Bone marrow (tissue), 2 donors: ENCODE results near the gene RABEP1.

Source experiments
- DNase-seq, 2 donors: peaks; one replicate each; lab custom pipeline; 2025; lab: John Stamatoyannopoulos, UW

The RABEP1 gene

DNA sequence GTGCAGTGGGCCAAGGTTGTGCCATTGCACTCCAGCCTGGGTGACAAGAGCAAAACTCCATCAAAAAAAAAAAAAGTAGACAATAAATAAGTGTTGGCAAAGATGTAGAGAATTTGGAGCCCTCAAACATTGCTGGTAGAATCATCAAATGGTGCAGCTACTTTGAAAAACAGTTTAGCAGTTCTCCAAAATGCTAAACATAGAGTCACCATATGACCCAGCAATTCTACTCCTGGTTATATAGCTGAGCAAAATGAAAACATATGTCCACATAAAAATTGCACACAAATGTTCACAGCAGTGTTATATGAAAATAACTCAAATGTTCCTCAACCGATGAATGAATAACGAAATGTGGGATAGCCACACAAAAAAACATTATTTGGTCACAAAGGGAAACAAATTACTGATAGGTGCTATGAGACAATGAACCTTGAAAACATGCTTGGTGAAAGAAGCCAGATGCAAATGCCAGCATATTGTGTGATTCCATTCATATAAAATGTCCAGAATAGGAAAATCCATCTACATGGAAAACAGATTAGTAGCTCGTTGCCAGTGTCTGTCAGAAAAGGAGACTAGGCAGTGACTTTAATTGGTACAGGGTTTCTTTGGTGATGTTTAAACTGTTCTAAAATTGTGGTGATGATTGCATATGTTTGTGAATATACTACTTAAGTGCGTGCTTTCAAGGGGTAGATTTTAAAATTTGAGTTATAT is 12.7 kb upstream of the RABEP1 start:
- no peak for DNase-seq

GRCh38 chr17:5272322-5272721 is 9.8 kb upstream of the RABEP1 start:
- DNase-seq: no peak

- peak in 1 of 2 donors; percentile 25 for DNase-seq
These were observed 646 bp downstream of the RABEP1 start for GRCh38 chr17:5282642-5283217.

- no peak for DNase-seq
These were observed 1.7 kb downstream of the RABEP1 start for GRCh38 chr17:5283571-5284315.

DNA sequence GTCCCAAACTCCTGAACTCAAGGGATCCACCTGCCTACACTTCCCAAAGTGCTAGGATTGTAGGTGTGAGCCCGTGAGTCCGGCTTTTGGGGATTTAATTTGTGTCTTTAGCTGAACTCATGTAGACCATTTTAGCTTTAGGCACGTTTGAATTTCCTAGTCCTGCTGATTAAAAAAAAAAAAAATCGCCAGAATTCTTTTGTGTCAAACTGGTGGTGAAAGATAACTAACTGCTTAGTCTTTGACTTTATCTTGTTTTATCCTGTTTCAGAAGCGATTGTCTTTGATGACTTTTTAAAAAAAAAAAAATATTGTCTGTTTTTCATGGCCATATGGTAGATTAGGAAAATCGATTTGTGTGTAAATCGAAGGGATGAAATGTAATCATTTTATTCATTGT is 2.6 kb downstream of the RABEP1 start:
- DNase-seq: no peak

GRCh38 chr17:5286846-5287245 is 4.8 kb downstream of the RABEP1 start:
- no peak for DNase-seq

- DNase-seq: no peak
These were observed 9.7 kb downstream of the RABEP1 start for GRCh38 chr17:5291683-5292350.

DNA sequence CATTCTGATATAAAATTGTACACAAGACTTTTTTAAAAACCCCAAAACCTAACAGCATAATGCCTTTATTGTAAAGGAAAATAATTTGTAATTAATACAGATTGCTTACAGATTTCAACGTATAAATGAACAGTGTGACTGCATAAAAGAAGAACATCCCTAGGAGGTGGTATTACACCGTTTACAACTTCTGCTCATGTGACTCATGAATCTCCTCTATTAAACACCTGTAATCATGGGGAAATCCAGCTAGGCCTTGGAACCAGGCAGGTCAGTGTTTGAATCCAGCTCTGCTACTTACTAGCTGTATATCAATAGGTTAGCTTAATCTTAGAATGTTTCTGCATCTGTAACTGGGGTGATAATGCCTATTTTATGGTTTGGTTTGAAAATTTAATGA is 15.2 kb downstream of the RABEP1 start:
- DNase-seq: no peak

DNA sequence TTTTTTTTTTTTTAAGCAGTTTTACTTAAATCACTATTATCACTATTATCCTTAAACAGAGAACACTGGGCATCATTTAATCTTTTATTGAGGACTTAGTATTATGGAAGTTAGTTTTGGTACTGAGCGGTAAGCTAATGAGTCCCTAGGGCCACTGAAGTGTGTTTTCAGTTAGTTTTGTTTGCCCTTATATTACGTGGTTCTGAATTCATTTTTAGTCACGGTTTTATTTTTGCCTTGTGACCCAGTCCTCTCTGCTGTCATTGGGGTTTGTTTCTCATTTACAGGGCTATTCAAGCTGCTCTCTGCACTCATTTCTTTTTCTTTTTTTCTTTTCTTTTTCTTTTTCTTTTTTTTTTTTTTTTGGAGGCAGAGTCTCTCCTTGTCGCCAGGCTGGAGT is 17.3 kb downstream of the RABEP1 start:
- DNase-seq: no peak

DNA sequence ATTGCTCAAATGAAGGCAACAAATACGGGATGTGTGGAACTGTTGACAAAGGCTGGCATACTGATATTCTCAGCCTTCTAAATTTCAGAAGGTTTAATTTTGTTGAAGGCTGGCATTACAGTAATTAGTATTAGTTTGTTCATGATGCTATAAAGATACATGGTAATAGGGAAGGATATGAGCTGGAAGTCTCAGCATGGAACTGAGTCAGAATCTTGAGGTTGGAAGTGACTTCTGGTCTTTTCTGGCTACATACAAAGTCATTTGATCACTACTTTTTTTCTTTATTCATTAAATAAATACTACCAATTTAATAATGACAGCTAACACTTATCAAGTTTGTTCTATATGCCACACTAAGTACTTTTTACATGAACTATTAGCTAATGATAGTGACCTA is 22.6 kb downstream of the RABEP1 start:
- DNase-seq: no peak

DNA sequence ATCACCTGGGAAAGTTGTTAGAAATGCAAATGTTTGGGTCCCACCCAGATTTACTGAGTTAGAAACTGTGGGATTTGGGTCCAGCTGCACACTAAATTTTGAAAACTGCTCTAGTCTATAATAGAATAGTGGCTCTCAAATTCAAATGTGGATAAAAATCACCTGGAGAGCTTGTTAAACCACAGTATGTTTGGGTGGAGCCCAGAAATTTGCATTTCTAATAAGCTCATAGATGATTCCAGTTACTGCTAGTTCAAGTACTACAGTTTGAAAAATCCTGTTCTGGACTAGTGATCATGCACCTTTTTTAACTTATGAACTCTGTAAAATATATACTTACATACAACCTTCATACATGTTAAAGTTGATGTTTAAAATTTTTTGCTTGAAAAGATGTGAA is 27.8 kb downstream of the RABEP1 start:
- DNase-seq: no peak

GRCh38 chr17:5325851-5326250 is 43.8 kb downstream of the RABEP1 start:
- no peak for DNase-seq

- no peak for DNase-seq
These were observed 47.9 kb downstream of the RABEP1 start for GRCh38 chr17:5329784-5330557.

GRCh38 chr17:5330981-5331380 is 48.9 kb downstream of the RABEP1 start:
- DNase-seq: no peak

DNA sequence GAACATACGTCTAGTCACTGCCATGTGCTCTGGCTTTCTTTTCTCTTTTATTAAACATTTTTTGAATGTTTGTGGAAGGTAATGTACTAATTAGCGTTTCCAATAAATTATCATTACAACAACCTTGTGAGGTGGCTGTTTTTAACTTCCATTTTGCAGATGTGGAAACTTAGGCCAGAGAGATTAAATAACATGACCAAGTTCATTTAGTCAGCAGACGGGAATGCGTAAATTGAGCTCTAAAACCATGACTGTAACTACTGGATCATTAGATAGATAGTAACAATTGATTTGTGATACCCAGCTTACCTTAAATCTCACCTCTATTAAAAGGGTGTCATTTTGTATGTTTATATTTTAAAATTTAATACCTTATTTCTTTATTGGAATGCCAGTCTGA is 49.4 kb downstream of the RABEP1 start:
- DNase-seq: no peak

- DNase-seq: no peak
These were observed 62.8 kb downstream of the RABEP1 start for GRCh38 chr17:5344914-5345313.

GRCh38 chr17:5352681-5353289 is 70.7 kb downstream of the RABEP1 start:
- no peak for DNase-seq

GRCh38 chr17:5354310-5354709 is 72.2 kb downstream of the RABEP1 start:
- DNase-seq: no peak

DNA sequence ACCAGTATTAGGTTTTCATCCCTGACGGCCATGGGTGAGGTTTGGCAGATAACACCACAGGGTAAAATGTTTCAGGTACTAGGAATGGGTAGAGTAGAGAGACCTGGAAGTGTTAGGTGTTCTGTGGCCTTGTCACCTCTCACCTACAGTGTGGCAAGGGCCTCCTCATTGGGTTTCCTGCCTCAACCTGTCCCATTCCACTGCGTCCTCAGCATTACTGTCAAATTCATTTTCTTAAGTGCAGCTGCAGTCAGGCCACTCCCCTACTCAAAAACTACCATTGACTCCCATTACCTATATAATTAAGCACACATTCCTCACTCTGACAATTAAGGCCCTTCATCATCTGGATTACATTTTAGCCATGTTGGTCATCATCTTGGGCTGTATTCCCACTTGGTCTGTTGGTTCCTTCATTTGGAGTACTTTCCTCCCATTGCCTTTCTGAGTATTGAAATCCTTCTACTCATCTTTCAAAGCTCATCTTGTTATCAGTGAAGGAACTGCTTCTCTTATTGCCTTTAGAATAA is 72.9 kb downstream of the RABEP1 start:
- DNase-seq: no peak

DNA sequence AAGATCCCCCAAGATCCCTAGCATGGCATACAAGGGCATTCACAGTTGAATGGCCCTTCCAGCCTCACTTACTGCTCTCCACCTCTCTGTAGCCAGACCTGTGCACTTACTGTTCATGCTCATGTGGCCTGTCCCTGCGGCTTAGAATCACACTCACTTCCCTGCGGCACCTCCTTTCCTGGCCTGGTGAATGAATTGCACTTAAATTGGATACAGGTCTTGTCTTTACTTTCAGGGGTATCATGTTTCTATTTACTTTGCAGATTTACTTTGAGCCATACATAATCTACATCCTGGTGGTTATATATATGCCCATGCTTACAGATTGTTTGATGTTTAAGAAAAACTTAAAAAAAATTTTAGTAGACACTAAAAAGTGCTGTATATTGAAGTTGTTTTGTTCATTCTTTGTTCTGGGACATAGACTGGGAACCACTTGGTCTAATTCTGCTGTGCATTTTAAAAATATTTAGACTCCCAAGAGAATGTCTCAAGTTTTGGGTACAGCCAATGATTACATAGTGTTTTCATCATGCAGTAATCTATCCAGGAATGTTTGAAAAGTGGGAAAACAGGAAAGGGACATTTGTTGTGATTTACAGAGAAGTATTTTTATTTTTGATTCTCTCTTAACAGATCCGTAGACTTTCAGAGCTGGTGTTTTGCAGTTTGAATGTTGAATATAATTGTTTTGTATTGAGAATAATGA is 73.5 kb downstream of the RABEP1 start:
- DNase-seq: no peak

DNA sequence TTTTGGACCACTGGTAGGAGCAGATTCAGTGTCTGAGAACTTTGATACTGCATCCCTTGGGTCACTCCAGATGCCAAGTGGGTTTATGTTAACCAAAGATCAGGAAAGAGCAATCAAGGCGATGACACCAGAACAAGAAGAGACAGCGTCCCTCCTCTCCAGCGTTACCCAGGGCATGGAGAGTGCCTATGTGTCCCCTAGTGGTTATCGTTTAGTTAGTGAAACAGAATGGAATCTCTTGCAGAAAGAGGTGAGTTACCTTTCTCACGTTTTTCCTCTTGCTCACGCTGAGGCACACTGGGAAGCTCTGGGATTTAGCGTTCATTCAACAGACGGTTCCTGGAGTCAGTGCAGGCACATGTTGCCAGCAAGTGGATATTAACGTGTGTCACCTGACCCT is 79.3 kb downstream of the RABEP1 start:
- DNase-seq: no peak
